SK-N-SH treated with all-trans-retinoic acid at 6 μM for 48 hours (cell line): Measurements from ENCODE around the gene NHLRC1.

Source experiments
- ATAC-seq: fragments of 200-7000 bp; cut with Tn5 transposase; 3 replicates; pipeline ENCODE4 v1.9.1; 2020; ENCODE audit warnings: mild to moderate bottlenecking, moderate library complexity
- ARNTL ChIP-seq: fragments of 450-650 bp; formaldehyde crosslinking; IDR thresholded peaks from 2 replicates; pipeline ENCODE4 v1.5.0; 2020; ENCODE audit warnings: low read depth, mild to moderate bottlenecking, moderate library complexity, borderline replicate concordance
- CSDC2 ChIP-seq: fragments of 250-450 bp; sonication (Bioruptor Pico); IDR thresholded peaks from 2 replicates; pipeline ENCODE4 v1.5.0; 2020; ENCODE audit warnings: mild to moderate bottlenecking, moderate library complexity
- CSRNP3 ChIP-seq: fragments of 250-450 bp; sonication (Bioruptor Pico); IDR thresholded peaks from 2 replicates; pipeline ENCODE4 v1.5.1; 2021; ENCODE audit warnings: mild to moderate bottlenecking, moderate library complexity
- ESRRG ChIP-seq: fragments of 250-450 bp; sonication (Bioruptor Pico); IDR thresholded peaks from 2 replicates; pipeline ENCODE4 v1.6.1; 2021; ENCODE audit warnings: mild to moderate bottlenecking
- GLIS3 ChIP-seq: fragments of 250-450 bp; sonication (Bioruptor Pico); IDR thresholded peaks from 2 replicates; pipeline ENCODE4 v1.5.0; 2020; ENCODE audit warnings: mild to moderate bottlenecking, moderate library complexity
- OSR1 ChIP-seq: fragments of 250-450 bp; sonication (Bioruptor Pico); IDR thresholded peaks from 2 replicates; pipeline ENCODE4 v1.8.0; 2022; ENCODE audit warnings: moderate library complexity, mild to moderate bottlenecking, inconsistent platforms
- PPARA ChIP-seq: fragments of 250-450 bp; sonication (Bioruptor Pico); IDR thresholded peaks from 2 replicates; pipeline ENCODE4 v1.5.0; 2020; ENCODE audit warnings: mild to moderate bottlenecking, borderline replicate concordance
- RARB ChIP-seq: fragments of 250-450 bp; sonication (Bioruptor Pico); IDR thresholded peaks from 2 replicates; pipeline ENCODE4 v1.8.0; 2021; ENCODE audit warnings: mild to moderate bottlenecking, moderate library complexity
- SNAI2 ChIP-seq: fragments of 250-450 bp; sonication (Bioruptor Pico); IDR thresholded peaks from 2 replicates; pipeline ENCODE4 v1.5.0; 2020; ENCODE audit warnings: mild to moderate bottlenecking, moderate library complexity
- TCF4 ChIP-seq: fragments of 250-450 bp; sonication (Bioruptor Pico); IDR thresholded peaks from 2 replicates; pipeline ENCODE4 v1.8.0; 2021; ENCODE audit warnings: mild to moderate bottlenecking, moderate library complexity, borderline replicate concordance
- TOX ChIP-seq: fragments of 250-450 bp; sonication (Bioruptor Pico); IDR thresholded peaks from 2 replicates; pipeline ENCODE4 v1.8.0; 2021; ENCODE audit warnings: mild to moderate bottlenecking, moderate library complexity, borderline replicate concordance
- ZC3H10 ChIP-seq: fragments of 250-450 bp; sonication (Bioruptor Pico); IDR thresholded peaks from 2 replicates; pipeline ENCODE4 v1.5.1; 2021; ENCODE audit warnings: mild to moderate bottlenecking, moderate library complexity
- ZFP3 ChIP-seq: fragments of 250-450 bp; sonication (Bioruptor Pico); IDR thresholded peaks from 2 replicates; pipeline ENCODE4 v1.5.0; 2020; ENCODE audit warnings: mild to moderate bottlenecking, moderate library complexity
- ZFP30 ChIP-seq: fragments of 450-650 bp; formaldehyde crosslinking; IDR thresholded peaks from 2 replicates; pipeline ENCODE4 v1.5.0; 2022; ENCODE audit warnings: mild to moderate bottlenecking, moderate library complexity
- ZNF565 ChIP-seq: fragments of 450-650 bp; formaldehyde crosslinking; conservative IDR thresholded peaks from 2 replicates; pipeline ENCODE4 v1.5.0; 2020; ENCODE audit warnings: low read depth, mild to moderate bottlenecking, moderate library complexity
- ZNF70 ChIP-seq: fragments of 450-650 bp; formaldehyde crosslinking; IDR thresholded peaks from 2 replicates; pipeline ENCODE4 v1.5.0; 2020; ENCODE audit warnings: mild to moderate bottlenecking, moderate library complexity
- ZNF8 ChIP-seq: fragments of 450-650 bp; formaldehyde crosslinking; IDR thresholded peaks from 2 replicates; pipeline ENCODE4 v1.5.0; 2020; ENCODE audit warnings: mild to moderate bottlenecking, moderate library complexity
- TF ChIP-seq, protein P1 (sequence below): fragments of 250-450 bp; sonication (Bioruptor Pico); IDR thresholded peaks from 2 replicates; pipeline ENCODE4 v1.8.0; 2021; ENCODE audit warnings: low read depth, mild to moderate bottlenecking, moderate library complexity, borderline replicate concordance
- TF ChIP-seq, protein P2 (sequence below): fragments of 250-450 bp; sonication (Bioruptor Pico); IDR thresholded peaks from 2 replicates; pipeline ENCODE4 v1.5.1; 2020; ENCODE audit warnings: low read depth, mild to moderate bottlenecking, moderate library complexity
- TF ChIP-seq, protein P3 (sequence below): fragments of 250-450 bp; sonication (Bioruptor Pico); IDR thresholded peaks from 2 replicates; pipeline ENCODE4 v1.8.0; 2020; ENCODE audit warnings: mild to moderate bottlenecking, moderate library complexity, borderline replicate concordance

Gene NHLRC1

DNA sequence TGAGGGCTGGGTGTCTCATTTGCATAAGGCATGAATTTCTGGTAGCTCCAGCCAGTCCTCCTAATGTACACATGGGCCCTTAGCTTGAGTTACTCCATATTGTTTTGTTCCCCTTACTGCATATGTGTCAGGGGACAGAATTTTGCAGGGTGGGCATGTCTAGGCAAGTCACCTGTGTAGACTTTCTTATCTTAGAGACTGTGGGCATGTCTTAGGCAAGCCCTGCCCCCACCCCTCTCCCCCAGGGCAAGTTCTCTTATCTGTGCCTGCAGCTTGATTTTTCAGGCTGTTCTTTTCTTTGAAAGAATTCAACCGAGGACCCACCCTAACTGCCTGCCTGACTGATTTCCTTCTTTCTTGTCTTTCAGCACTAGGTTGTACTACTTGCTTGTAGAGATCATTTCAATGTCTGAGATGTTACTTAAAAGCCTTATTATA, 32.1 kb downstream of the NHLRC1 start:
- TF ChIP-seq ZNF70: no peak
- TF ChIP-seq CSRNP3 (CRISPR knock-in tag): no peak
- no peak for TF ChIP-seq TOX
- no peak for TF ChIP-seq TCF4 (CRISPR knock-in tag)
- TF ChIP-seq RARB: no peak
- no peak for ATAC-seq

DNA sequence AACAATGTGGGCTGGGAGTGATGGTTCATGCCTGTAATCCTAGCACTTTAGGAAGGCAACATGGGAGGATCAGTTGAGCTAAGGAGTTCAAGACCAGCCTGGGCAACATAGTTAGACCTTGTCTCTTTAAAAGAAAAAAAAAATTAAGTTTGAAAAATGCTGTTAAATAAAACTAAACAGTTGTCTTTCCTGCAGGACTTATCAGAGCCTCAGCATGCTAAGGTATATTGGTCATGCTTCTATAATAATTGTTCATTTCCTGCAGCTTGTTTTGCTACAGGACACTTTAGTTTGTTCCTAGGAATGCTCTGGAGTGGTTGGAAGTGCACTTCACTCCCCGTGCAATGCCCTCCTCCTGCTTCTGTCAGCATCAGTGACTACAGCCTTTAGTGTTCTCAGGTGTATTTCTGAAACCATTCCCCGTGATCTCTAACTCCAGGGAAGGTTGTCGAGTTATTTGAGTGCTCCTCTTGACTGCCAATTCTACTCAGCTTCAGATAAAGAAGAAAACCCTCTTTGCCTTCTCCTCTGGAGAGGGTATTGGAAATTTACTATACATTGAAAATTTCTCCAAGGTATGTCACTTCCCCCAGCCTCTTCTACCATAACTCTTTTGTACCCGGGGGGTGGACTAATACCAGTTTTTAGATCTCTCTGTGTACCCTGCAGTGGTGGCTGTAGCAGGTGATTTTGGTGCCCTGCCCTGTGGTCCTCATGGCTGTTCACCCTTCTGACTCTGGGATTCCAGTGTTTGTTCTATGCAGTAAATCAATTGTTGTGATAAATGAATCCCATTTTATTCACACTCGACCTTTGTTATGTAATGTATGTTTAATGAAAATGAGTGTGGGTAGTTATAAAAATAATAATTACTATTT, 33.8 kb downstream of the NHLRC1 start:
- no peak for TF ChIP-seq OSR1 (CRISPR knock-in tag)
- TF ChIP-seq ZNF8 (CRISPR knock-in tag): no peak
- TF ChIP-seq ZFP3: no peak
- TF ChIP-seq RARB: no peak
- no peak for TF ChIP-seq ARNTL (CRISPR knock-in tag)
- no peak for TF ChIP-seq TCF4 (CRISPR knock-in tag)
- no peak for TF ChIP-seq ZNF70
- no peak for TF ChIP-seq ESRRG (CRISPR knock-in tag)
- no peak for TF ChIP-seq GLIS3 (CRISPR knock-in tag)
- TF ChIP-seq ZFP30 (CRISPR knock-in tag): no peak
- no peak for TF ChIP-seq CSRNP3 (CRISPR knock-in tag)
- no peak for TF ChIP-seq ZNF565 (CRISPR knock-in tag)
- TF ChIP-seq, protein P1, sequence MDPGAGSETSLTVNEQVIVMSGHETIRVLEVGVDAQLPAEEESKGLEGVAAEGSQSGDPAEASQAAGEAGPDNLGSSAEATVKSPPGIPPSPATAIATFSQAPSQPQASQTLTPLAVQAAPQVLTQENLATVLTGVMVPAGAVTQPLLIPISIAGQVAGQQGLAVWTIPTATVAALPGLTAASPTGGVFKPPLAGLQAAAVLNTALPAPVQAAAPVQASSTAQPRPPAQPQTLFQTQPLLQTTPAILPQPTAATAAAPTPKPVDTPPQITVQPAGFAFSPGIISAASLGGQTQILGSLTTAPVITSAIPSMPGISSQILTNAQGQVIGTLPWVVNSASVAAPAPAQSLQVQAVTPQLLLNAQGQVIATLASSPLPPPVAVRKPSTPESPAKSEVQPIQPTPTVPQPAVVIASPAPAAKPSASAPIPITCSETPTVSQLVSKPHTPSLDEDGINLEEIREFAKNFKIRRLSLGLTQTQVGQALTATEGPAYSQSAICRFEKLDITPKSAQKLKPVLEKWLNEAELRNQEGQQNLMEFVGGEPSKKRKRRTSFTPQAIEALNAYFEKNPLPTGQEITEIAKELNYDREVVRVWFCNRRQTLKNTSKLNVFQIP (CRISPR knock-in tag): no peak
- ATAC-seq: no peak

- no peak for ATAC-seq
- TF ChIP-seq TCF4 (CRISPR knock-in tag): no peak
- no peak for TF ChIP-seq CSDC2 (CRISPR knock-in tag)
- TF ChIP-seq ZC3H10: no peak
- no peak for TF ChIP-seq GLIS3 (CRISPR knock-in tag)
- no peak for TF ChIP-seq SNAI2
- TF ChIP-seq, protein P1 (CRISPR knock-in tag): no peak
- no peak for TF ChIP-seq PPARA
- no peak for TF ChIP-seq ZNF70
- TF ChIP-seq ZNF565 (CRISPR knock-in tag): no peak
- TF ChIP-seq TOX: no peak
- no peak for TF ChIP-seq OSR1 (CRISPR knock-in tag)
- TF ChIP-seq, protein P2, sequence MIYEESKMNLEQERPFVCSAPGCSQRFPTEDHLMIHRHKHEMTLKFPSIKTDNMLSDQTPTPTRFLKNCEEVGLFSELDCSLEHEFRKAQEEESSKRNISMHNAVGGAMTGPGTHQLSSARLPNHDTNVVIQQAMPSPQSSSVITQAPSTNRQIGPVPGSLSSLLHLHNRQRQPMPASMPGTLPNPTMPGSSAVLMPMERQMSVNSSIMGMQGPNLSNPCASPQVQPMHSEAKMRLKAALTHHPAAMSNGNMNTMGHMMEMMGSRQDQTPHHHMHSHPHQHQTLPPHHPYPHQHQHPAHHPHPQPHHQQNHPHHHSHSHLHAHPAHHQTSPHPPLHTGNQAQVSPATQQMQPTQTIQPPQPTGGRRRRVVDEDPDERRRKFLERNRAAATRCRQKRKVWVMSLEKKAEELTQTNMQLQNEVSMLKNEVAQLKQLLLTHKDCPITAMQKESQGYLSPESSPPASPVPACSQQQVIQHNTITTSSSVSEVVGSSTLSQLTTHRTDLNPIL (CRISPR knock-in tag): no peak
- no peak for TF ChIP-seq ZNF8 (CRISPR knock-in tag)
- no peak for TF ChIP-seq ARNTL (CRISPR knock-in tag)
- TF ChIP-seq CSRNP3 (CRISPR knock-in tag): no peak
- TF ChIP-seq ZFP30 (CRISPR knock-in tag): no peak
- TF ChIP-seq, protein P3, sequence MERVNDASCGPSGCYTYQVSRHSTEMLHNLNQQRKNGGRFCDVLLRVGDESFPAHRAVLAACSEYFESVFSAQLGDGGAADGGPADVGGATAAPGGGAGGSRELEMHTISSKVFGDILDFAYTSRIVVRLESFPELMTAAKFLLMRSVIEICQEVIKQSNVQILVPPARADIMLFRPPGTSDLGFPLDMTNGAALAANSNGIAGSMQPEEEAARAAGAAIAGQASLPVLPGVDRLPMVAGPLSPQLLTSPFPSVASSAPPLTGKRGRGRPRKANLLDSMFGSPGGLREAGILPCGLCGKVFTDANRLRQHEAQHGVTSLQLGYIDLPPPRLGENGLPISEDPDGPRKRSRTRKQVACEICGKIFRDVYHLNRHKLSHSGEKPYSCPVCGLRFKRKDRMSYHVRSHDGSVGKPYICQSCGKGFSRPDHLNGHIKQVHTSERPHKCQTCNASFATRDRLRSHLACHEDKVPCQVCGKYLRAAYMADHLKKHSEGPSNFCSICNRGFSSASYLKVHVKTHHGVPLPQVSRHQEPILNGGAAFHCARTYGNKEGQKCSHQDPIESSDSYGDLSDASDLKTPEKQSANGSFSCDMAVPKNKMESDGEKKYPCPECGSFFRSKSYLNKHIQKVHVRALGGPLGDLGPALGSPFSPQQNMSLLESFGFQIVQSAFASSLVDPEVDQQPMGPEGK (CRISPR knock-in tag): no peak
Observed at GRCh38 chr6:18087396-18088165, 34.9 kb downstream of the NHLRC1 start.
